WI38 (cell line): ENCODE results near the gene MEPE.
A peak's percentile ranks its signal among the peaks of the same experiment; 100 is the strongest.

Source experiments
- H3K4me3 ChIP-seq: 2 replicates; pipeline ENCODE4 v1.5.1; 2011; ENCODE audit warnings: low read depth, mild to moderate bottlenecking, control low read depth, low read length
- TF ChIP-seq, protein P1 (sequence below): IDR thresholded peaks from 2 replicates; pipeline ENCODE4 v1.5.1; 2012; ENCODE audit warnings: low read depth, mild to moderate bottlenecking, control low read depth, low read length

MEPE gene

GRCh38 chr4:87840149-87840548 lies 7.4 kb downstream of the MEPE start:
- TF ChIP-seq, protein P1, sequence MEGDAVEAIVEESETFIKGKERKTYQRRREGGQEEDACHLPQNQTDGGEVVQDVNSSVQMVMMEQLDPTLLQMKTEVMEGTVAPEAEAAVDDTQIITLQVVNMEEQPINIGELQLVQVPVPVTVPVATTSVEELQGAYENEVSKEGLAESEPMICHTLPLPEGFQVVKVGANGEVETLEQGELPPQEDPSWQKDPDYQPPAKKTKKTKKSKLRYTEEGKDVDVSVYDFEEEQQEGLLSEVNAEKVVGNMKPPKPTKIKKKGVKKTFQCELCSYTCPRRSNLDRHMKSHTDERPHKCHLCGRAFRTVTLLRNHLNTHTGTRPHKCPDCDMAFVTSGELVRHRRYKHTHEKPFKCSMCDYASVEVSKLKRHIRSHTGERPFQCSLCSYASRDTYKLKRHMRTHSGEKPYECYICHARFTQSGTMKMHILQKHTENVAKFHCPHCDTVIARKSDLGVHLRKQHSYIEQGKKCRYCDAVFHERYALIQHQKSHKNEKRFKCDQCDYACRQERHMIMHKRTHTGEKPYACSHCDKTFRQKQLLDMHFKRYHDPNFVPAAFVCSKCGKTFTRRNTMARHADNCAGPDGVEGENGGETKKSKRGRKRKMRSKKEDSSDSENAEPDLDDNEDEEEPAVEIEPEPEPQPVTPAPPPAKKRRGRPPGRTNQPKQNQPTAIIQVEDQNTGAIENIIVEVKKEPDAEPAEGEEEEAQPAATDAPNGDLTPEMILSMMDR = no peak
- H3K4me3 ChIP-seq = no peak overlapping the region

GRCh38 chr4:87843936-87844335 lies 11.2 kb downstream of the MEPE start:
- TF ChIP-seq, protein P1 = no peak

DNA sequence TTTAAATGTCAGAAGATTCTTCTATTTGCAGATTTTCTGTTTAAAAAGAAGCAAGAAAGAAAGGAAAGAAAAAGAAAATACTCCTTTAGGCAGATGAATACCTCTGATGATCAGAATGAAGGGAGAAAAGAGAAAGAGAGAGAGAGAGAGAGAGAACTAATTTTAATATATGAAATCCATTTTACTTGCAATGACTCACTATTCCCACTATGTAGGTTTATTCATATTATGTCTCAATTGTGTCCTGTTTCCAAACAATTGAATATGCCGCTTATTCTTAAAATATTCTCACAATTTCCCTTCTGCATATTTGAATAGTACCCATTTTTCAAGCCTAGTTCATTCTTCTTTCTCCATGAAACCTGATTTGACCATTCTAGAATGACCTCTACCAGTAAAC lies 11.7 kb downstream of the MEPE start:
- no peak overlapping the region for H3K4me3 ChIP-seq
- TF ChIP-seq, protein P1 = no peak

More at GRCh38 chr4:87843936-87844335, 11.2 kb downstream of the MEPE start:
- H3K4me3 ChIP-seq = no peak overlapping the region

DNA sequence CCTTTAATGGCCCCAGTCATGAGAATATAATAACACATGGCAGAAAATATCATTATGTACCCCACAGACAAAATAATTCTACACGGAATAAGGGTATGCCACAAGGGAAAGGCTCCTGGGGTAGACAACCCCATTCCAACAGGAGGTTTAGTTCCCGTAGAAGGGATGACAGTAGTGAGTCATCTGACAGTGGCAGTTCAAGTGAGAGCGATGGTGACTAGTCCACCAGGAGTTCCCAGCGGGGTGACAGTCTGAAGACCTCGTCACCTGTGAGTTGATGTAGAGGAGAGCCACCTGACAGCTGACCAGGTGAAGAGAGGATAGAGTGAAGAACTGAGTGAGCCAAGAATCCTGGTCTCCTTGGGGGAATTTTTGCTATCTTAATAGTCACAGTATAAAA lies 13.5 kb downstream of the MEPE start:
- H3K4me3 ChIP-seq = no peak overlapping the region
- TF ChIP-seq, protein P1 = no peak

- H3K4me3 ChIP-seq = no peak overlapping the region
- TF ChIP-seq, protein P1 = peak; percentile 50
Measured at GRCh38 chr4:87848622-87849351, 16.0 kb downstream of the MEPE start.

GRCh38 chr4:87849612-87850011 lies 16.8 kb downstream of the MEPE start:
- no peak overlapping the region for H3K4me3 ChIP-seq
- TF ChIP-seq, protein P1 = no peak

DNA sequence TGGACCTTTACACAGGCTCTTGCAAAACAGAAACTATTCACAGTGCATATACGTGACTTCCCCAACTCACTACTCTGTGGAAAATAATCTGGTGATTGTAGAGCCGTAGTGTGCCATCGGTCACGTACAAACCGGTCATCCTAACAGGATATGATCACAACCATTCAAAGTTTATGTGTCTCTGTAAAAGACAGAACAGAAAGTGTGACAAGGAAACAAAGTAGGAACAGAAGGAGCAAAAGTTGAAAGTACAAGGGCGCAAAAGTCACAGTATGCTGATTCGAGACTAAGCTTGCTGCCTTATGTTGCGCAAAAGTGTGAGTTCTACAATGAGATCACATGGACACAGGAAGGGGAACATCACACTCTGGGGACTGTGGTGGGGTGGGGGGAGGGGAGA lies 18.6 kb downstream of the MEPE start:
- no peak overlapping the region for H3K4me3 ChIP-seq
- TF ChIP-seq, protein P1 = no peak
